ENCODE data around the gene AKR1C8. TPM values are rescaled to one million over a fixed set of nuclear protein-coding genes. Genes with fewer than 3 reads are reported as not detected.
"Not testable (repeated sequence)": the region's sequence is repeated elsewhere in the genome, so short reads cannot be mapped to it uniquely, and the experiment has no call there.

AKR1C8 gene
- total and polyA plus RNA-seq, 10 of the 15 experiments (the other 5 are each of a cell fraction or from before 2014, with no cell fraction given) = 0.18 TPM; not detected in 9

DNA sequence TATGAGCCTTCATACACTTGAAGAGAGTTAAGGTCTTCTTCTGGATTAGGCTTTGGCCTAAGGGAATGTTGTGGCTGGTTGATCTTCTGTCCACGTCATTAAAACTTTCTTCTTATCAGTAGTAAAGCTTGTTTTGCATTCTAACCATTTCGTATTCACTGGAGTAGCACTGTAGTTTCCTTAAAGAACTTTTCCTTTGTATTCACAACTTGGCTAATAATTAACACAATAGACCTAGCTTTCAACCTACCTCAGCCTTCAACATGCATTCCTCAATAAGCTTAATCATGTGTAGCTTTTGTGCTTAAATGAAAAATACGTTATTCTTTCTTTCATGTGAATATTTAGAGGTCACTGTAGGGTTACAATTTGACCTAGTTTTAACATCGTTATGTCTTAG is 42.8 kb downstream of the AKR1C8 start:
- WGBS (ENCODE audit: insufficient coverage, insufficient replicate concordance, low lambda C conversion rate, missing lambda C conversion rate) = 5% methylated on average over 4 of the region's 4 CpGs
- ATAC-seq = no peak

DNA sequence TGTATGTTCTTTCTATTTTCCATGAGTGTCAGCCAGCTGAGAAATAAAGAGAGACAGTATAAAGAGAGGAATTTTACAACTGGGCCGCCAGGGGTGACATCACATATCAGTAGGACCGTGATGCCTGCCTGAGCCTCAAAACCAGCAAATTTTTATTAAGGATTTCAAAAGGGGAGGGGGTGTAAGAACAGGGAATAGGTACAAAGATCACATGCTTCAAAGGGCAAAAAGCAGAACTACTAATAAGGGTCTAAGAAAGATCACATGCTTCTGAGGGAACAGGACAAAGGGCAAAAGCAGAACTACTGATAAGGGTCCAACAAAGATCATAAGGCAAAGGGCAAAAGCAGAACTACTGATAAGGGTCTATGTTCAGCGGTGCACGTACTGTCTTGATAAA is 47.3 kb downstream of the AKR1C8 start:
- RAD21 ChIA-PET (ENCODE audit: unreplicated experiment); H3K9ac ChIP-seq (ENCODE audit: control insufficient read depth, insufficient read depth, low read length); H3K27me3 ChIP-seq (replicated peaks in 1 of 2; ENCODE audit: control insufficient read depth in 2 of 2, insufficient read depth in 2 of 2, low read length in 1 of 2); intact Hi-C loops (cut with micrococcal nuclease; ENCODE audit: unreplicated experiment); H3K9me3 ChIP-seq (replicated peaks; ENCODE audit: control insufficient read depth, insufficient read depth, low read length); in situ Hi-C loops (cut with MboI); SMC1A ChIA-PET (ENCODE audit: uncharacterized antibody, unreplicated experiment); H3K4me3 ChIP-seq; H3K27ac ChIP-seq (ENCODE audit: control insufficient read depth, insufficient read depth); H3K79me2 ChIP-seq (ENCODE audit: control insufficient read depth, insufficient read depth, low read length); POLR2A ChIA-PET; H3K4me1 ChIP-seq (ENCODE audit: control insufficient read depth, insufficient read depth, low read length); FAIRE-seq; H3K4me2 ChIP-seq (ENCODE audit: control insufficient read depth, insufficient read depth); CTCF ChIA-PET; H4K20me1 ChIP-seq (ENCODE audit: control insufficient read depth, insufficient read depth); H3K36me3 ChIP-seq (ENCODE audit: control insufficient read depth in 2 of 2, insufficient read depth in 2 of 2, low read length in 1 of 2); H2AFZ ChIP-seq (ENCODE audit: control insufficient read depth, low read depth, low read length); DNase-seq (ENCODE audit: low read depth, low spot score); ATAC-seq; BruUV-seq (replicated peaks): not testable (repeated sequence)
- WGBS (ENCODE audit: insufficient coverage, insufficient replicate concordance, low lambda C conversion rate, missing lambda C conversion rate) = 0% methylated on average over 2 of the region's 4 CpGs

More for the DNA sequence above, 42.8 kb downstream of the AKR1C8 start:
- Histone ChIP-seq H2AFZ (ENCODE audit: control insufficient read depth, low read depth, low read length) (no peak overlapping the region), H3K9me3 (replicated peaks; ENCODE audit: control insufficient read depth, insufficient read depth, low read length) (no peaks in the 10 kb centered on the region), H3K9ac (ENCODE audit: control insufficient read depth, insufficient read depth, low read length) (no peak overlapping the region), H4K20me1 (ENCODE audit: control insufficient read depth, insufficient read depth) (no peaks in the 10 kb centered on the region), H3K36me3 (ENCODE audit: control insufficient read depth in 2 of 2, insufficient read depth in 2 of 2, low read length in 1 of 2) (no peaks in the 10 kb centered on the region), H3K4me2 (ENCODE audit: control insufficient read depth, insufficient read depth) (no peak overlapping the region), H3K27ac (ENCODE audit: control insufficient read depth, insufficient read depth) (no peak overlapping the region), H3K27me3 (replicated peaks in 1 of 2; ENCODE audit: control insufficient read depth in 2 of 2, insufficient read depth in 2 of 2, low read length in 1 of 2) (no peaks in the 10 kb centered on the region), H3K4me3 (no peak overlapping the region), H3K4me1 (ENCODE audit: control insufficient read depth, insufficient read depth, low read length) (no peaks in the 10 kb centered on the region), H3K79me2 (ENCODE audit: control insufficient read depth, insufficient read depth, low read length) (no peaks in the 10 kb centered on the region)
- intact Hi-C loops (cut with micrococcal nuclease; ENCODE audit: unreplicated experiment) = no loop called here
- no peak for DNase-seq (ENCODE audit: low read depth, low spot score)
- no peak for FAIRE-seq
- no peak for TF ChIP-seq ZNF207 (IDR thresholded peaks at IDR 0.05; ENCODE audit: borderline replicate concordance)
- no peak for TF ChIP-seq SUPT20H (IDR thresholded peaks at IDR 0.05; ENCODE audit: borderline replicate concordance, control insufficient read depth, low read depth, low read length)
- TF ChIP-seq, protein P1, sequence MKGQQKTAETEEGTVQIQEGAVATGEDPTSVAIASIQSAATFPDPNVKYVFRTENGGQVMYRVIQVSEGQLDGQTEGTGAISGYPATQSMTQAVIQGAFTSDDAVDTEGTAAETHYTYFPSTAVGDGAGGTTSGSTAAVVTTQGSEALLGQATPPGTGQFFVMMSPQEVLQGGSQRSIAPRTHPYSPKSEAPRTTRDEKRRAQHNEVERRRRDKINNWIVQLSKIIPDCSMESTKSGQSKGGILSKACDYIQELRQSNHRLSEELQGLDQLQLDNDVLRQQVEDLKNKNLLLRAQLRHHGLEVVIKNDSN (IDR thresholded peaks at IDR 0.05; ENCODE audit: borderline replicate concordance, extremely low read length, insufficient read depth, low read depth, low read length) = no peak
- no peak for TF ChIP-seq PAX5 (IDR thresholded peaks at IDR 0.05; ENCODE audit: borderline replicate concordance, low read depth, low read length)
- TF ChIP-seq, protein P2, sequence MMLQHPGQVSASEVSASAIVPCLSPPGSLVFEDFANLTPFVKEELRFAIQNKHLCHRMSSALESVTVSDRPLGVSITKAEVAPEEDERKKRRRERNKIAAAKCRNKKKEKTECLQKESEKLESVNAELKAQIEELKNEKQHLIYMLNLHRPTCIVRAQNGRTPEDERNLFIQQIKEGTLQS (IDR thresholded peaks at IDR 0.05; ENCODE audit: borderline replicate concordance, extremely low read depth, low read depth, low read length) = no peak
- BruUV-seq (replicated peaks) = no TSS peak
- ChIA-PET RAD21 (ENCODE audit: unreplicated experiment) (no interaction called here), POLR2A (no interaction called here), SMC1A (ENCODE audit: uncharacterized antibody, unreplicated experiment) (no interaction called here), CTCF (no interaction called here)
- in situ Hi-C loops (cut with MboI) = no loop called here

Measured in GM12878 (cell line).